HepG2 (cell line): Measurements from ENCODE around the gene GRIK2. TPM values are rescaled to one million over a fixed set of nuclear protein-coding genes. Genes with fewer than 3 reads are reported as not detected.

Source experiments
- ATAC-seq: fragments of 200-7000 bp; cut with Tn5 transposase; 3 replicates; pipeline ENCODE4 v1.9.1; 2020; ENCODE audit warnings: mild to moderate bottlenecking, moderate library complexity
- BruUV-seq: library from RNA; stranded (reverse); fragments of 400-500 nt; replicated peaks from 2 replicates; lab custom pipeline; 2021; lab: Mats Ljungman, UMichigan
- CTCF ChIA-PET: fragments of 300-600 bp; formaldehyde crosslinking; extraction: SDS; loops from one replicate; lab custom pipeline; 2021; ENCODE audit warnings: low total read pairs, inconsistent platforms, low intra/inter-chr PET ratio; lab: Yijun Ruan, JAX
- POLR2A ChIA-PET: fragments of 350-600 bp; sonication (Branson Sonifier 250); formaldehyde crosslinking; loops from one replicate; lab custom pipeline; 2020; ENCODE audit warnings: antibody characterized with exemption, inconsistent platforms; lab: Yijun Ruan, JAX
- DNase-seq: peaks from one replicate; pipeline ENCODE4 v3.0.0-alpha.2; 2015; ENCODE audit warnings: low spot score
- FAIRE-seq: peaks from 3 replicates; lab custom pipeline; 2011; peaks lifted over from hg19 to GRCh38; lab: Jason Lieb, UNC
- H2AFZ ChIP-seq: one replicate; pipeline ENCODE4 v1.6.1; 2011; ENCODE audit warnings: low read length, inconsistent platforms
- H3K27ac ChIP-seq: fragments of 300-600 bp; 3 replicates; pipeline ENCODE4 v1.8.0; 2011; ENCODE audit warnings: mixed run types, mild to moderate bottlenecking, mixed read lengths, low read length, inconsistent platforms; ENCODE audit not compliant: insufficient read depth; ENCODE audit errors: extremely low read length
- H3K27me3 ChIP-seq, 2 experiments: fragments of 200-600 bp in 1 of 2; 2 replicates in 1 of 2; 3 replicates in 1 of 2; pipeline versions ENCODE4 v1.6.0 to v1.8.0; 2011; ENCODE audit warnings: low read length in 2 of 2, mild to moderate bottlenecking in 2 of 2, moderate library complexity in 2 of 2, inconsistent platforms in 1 of 2; ENCODE audit not compliant: insufficient read depth in 2 of 2, control insufficient read depth in 1 of 2
- H3K36me3 ChIP-seq, 2 experiments: fragments of 200-600 bp in 1 of 2; replicated peaks in 1 of 2; 2 replicates in 1 of 2; 3 replicates in 1 of 2; pipeline versions ENCODE4 v1.5.1 to v1.8.0; 2011; ENCODE audit warnings: low read length in 2 of 2, inconsistent platforms in 1 of 2; ENCODE audit not compliant: insufficient read depth in 2 of 2, control insufficient read depth in 1 of 2
- H3K4me1 ChIP-seq: 2 replicates; pipeline ENCODE4 v1.5.1; 2012; ENCODE audit warnings: low read length, inconsistent platforms; ENCODE audit not compliant: insufficient read depth
- H3K4me2 ChIP-seq: 2 replicates; pipeline ENCODE4 v1.6.0; 2011; ENCODE audit warnings: low read depth, low read length, inconsistent platforms
- H3K4me3 ChIP-seq, 3 experiments: fragments of 200-600 bp in 1 of 3; sonication (generic), shearing (Covaris generic) in 1 of 3; replicated peaks in 1 of 3; 2 replicates each; pipeline ENCODE4 v1.5.1; 2011 to 2016; ENCODE audit warnings: low read length in 3 of 3, inconsistent platforms in 2 of 3, low read depth in 2 of 3, mild to moderate bottlenecking in 2 of 3, control low read depth in 1 of 3, mixed read lengths in 1 of 3; ENCODE audit not compliant: insufficient read depth in 1 of 3
- H3K79me2 ChIP-seq: one replicate; pipeline ENCODE4 v1.6.1; 2011; ENCODE audit warnings: low read length, inconsistent platforms; ENCODE audit not compliant: insufficient read depth
- H3K9ac ChIP-seq: 2 replicates; pipeline ENCODE4 v1.6.0; 2011; ENCODE audit warnings: mild to moderate bottlenecking, low read depth, low read length, inconsistent platforms; ENCODE audit not compliant: insufficient read depth
- H3K9me3 ChIP-seq: 2 replicates; pipeline ENCODE4 v1.5.1; 2012; ENCODE audit warnings: mild to moderate bottlenecking, low read length
- H4K20me1 ChIP-seq: 2 replicates; pipeline ENCODE4 v1.6.0; 2011; ENCODE audit warnings: inconsistent platforms, mild to moderate bottlenecking, low read length, moderate library complexity; ENCODE audit not compliant: insufficient read depth
- ARHGAP35 ChIP-seq: sonication (generic); formaldehyde crosslinking; IDR thresholded peaks from 2 replicates; pipeline ENCODE4 v1.9.0; 2022; ENCODE audit warnings: mild to moderate bottlenecking, inconsistent platforms, moderate library complexity, missing genetic modification reagents, borderline replicate concordance
- ATM ChIP-seq: fragments of 450-650 bp; IDR thresholded peaks from 2 replicates; pipeline ENCODE4 v1.7.1; 2017; ENCODE audit warnings: mild to moderate bottlenecking, borderline replicate concordance
- NFYC ChIP-seq: IDR thresholded peaks from 2 replicates; pipeline ENCODE4 v1.6.1; 2016; ENCODE audit warnings: missing genetic modification reagents, missing compliant biosample characterization
- SPEN ChIP-seq: sonication (generic); formaldehyde crosslinking; IDR thresholded peaks from 2 replicates; pipeline ENCODE4 v1.5.1; 2020; ENCODE audit warnings: low read depth, mild to moderate bottlenecking, missing genetic modification reagents
- TEAD3 ChIP-seq: optimal IDR thresholded peaks from 2 replicates; pipeline ENCODE3; 2016; ENCODE audit warnings: borderline replicate concordance
- ZKSCAN8 ChIP-seq: IDR thresholded peaks from 2 replicates; pipeline ENCODE4 v1.6.1; 2016; ENCODE audit warnings: borderline replicate concordance, missing genetic modification reagents, missing compliant biosample characterization
- ZNF674 ChIP-seq: sonication (generic); formaldehyde crosslinking; IDR thresholded peaks from 2 replicates; pipeline ENCODE4 v1.5.0; 2020; ENCODE audit warnings: low read depth, mild to moderate bottlenecking, missing genetic modification reagents
- ZNF704 ChIP-seq: sonication (generic); formaldehyde crosslinking; IDR thresholded peaks from 2 replicates; pipeline ENCODE4 v1.8.1; 2023; ENCODE audit warnings: mild to moderate bottlenecking, inconsistent platforms, moderate library complexity, missing genetic modification reagents, borderline replicate concordance
- ZNF883 ChIP-seq: sonication (generic); formaldehyde crosslinking; IDR thresholded peaks from 2 replicates; pipeline ENCODE4 v1.5.1; 2020; ENCODE audit warnings: mild to moderate bottlenecking, missing genetic modification reagents; ENCODE audit errors: not compliant biosample characterization
- WGBS: methylation state at CpG from one replicate; pipeline ENCODE4 v1.1.6; 2017; ENCODE audit warnings: low lambda C conversion rate; 5-methylcytosine and 5-hydroxymethylcytosine counted together
- in situ Hi-C: cut with HindIII; loops from 2 replicates; pipeline ENCODE4 v1.10.0; 2017; ENCODE audit warnings: low pct_unique_long_range_greater_than_20kb; ENCODE audit not compliant: extremely low pct_ligation_motif_present
- intact Hi-C: fragments of 100-400 bp; cut with micrococcal nuclease; formaldehyde crosslinking; loops from one replicate; pipeline ENCODE4 v1.10.0; 2022; ENCODE audit not compliant: unreplicated experiment
- polyA plus RNA-seq, 8 experiments: library from polyadenylated mRNA; depleted of rRNA in 3 of 8; stranded (reverse) in 7 of 8; unstranded in 1 of 8; fragments of >200 nt; fragmentation: Illumina TruSeq in 4 of 8; extraction: Trizol in 4 of 8; gene quantifications; 2 replicates each; pipeline versions ENCODE4 v1.2.1 to v1.2.3, GENCODE V29; 2011 to 2016; ENCODE audit warnings: low read depth in 4 of 8, missing spikeins in 1 of 8, mixed read lengths in 1 of 8; ENCODE audit not compliant: insufficient read depth in 1 of 8
- total RNA-seq, 5 experiments: library from RNA; depleted of rRNA; stranded (reverse); fragments of >200 nt; fragmentation: Illumina TruSeq; extraction: Trizol; gene quantifications; 2 replicates each; pipeline ENCODE4 v1.2.3, GENCODE V29; 2016; ENCODE audit warnings: low read depth in 1 of 5
- TF ChIP-seq, protein P1 (sequence below): sonication (generic); formaldehyde crosslinking; IDR thresholded peaks from 2 replicates; pipeline ENCODE4 v1.4.0; 2020; ENCODE audit warnings: mild to moderate bottlenecking, missing genetic modification reagents

The GRIK2 gene
- total and polyA plus RNA-seq, 2 of the 13 experiments (the other 11 are each of a cell fraction or from before 2014, with no cell fraction given), result not detected

DNA sequence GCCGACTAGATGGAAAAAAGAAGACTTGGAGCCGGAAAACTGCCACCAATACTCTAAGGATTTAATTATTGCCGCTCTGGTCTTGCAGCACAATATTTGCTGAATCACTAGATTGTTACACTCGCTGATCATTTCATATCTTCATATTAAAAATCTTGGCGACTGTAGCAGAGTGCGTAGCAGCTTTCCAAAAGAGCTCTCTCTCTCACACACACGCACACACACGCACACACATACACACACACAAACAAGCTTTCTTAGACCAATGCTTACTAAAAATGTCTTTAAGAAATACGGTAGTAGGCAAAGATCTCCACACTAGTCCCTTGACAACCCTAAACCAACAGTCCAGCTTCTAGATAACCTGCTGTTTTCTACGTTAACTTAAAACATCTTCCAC lies 7.7 kb downstream of the GRIK2 start:
- BruUV-seq, result no TSS peak
- peaks cover 2 to 29% of the 10 kb centered on the region in 2 experiments; a peak in 3 of 5 replicates for H3K27me3 ChIP-seq

GRCh38 chr6:101401792-101402621 lies 8.5 kb downstream of the GRIK2 start:
- no peak; the same call in 2 of the 3 replicates for ATAC-seq
- intact Hi-C loops, result no loop called here
- CTCF ChIA-PET, result no interaction called here

More for the DNA sequence above, 7.7 kb downstream of the GRIK2 start:
- intact Hi-C loops (no loop called here), in situ Hi-C loops (no loop called here)
- no peak for ATAC-seq
- CTCF ChIA-PET, result no interaction called here
- POLR2A ChIA-PET, result no interaction called here
- Histone ChIP-seq H3K4me2 (no peak overlapping the region), H3K4me1 (no peaks in the 10 kb centered on the region), H3K27ac (no peak overlapping the region), H3K79me2 (no peaks in the 10 kb centered on the region), H3K4me3 (no peak overlapping the region), H3K36me3 (no peaks in the 10 kb centered on the region), H4K20me1 (no peaks in the 10 kb centered on the region), H3K9me3 (no peaks in the 10 kb centered on the region), H2AFZ (no peak overlapping the region), H3K9ac (no peak overlapping the region)
- FAIRE-seq, result no peak
- no peak for TF ChIP-seq ARHGAP35 (CRISPR knock-in tag)
- 28% methylated on average over 10 of the region's 10 CpGs for WGBS
- DNase-seq, result no peak

More at GRCh38 chr6:101401792-101402621, 8.5 kb downstream of the GRIK2 start:
- FAIRE-seq, result no peak
- no TSS peak for BruUV-seq
- Histone ChIP-seq H3K36me3 (no peaks in the 10 kb centered on the region), H3K9ac (no peak overlapping the region), H4K20me1 (no peaks in the 10 kb centered on the region), H3K4me2 (no peak overlapping the region), H3K4me1 (no peaks in the 10 kb centered on the region), H3K27me3 (peaks cover 2 to 29% of the 10 kb centered on the region in 2 experiments; a peak in 3 of 5 replicates), H3K27ac (no peak overlapping the region), H2AFZ (no peak overlapping the region), H3K79me2 (no peaks in the 10 kb centered on the region), H3K9me3 (no peaks in the 10 kb centered on the region), H3K4me3 (no peak overlapping the region)
- 23% methylated on average over 33 of the region's 50 CpGs for WGBS
- POLR2A ChIA-PET, result no interaction called here
- in situ Hi-C loops, result no loop called here
- TF ChIP-seq ZNF704, result no peak
- no peak for TF ChIP-seq ATM
- TF ChIP-seq ZKSCAN8 (CRISPR knock-in tag), result no peak
- no peak for TF ChIP-seq NFYC (CRISPR knock-in tag)
- TF ChIP-seq, protein P1, sequence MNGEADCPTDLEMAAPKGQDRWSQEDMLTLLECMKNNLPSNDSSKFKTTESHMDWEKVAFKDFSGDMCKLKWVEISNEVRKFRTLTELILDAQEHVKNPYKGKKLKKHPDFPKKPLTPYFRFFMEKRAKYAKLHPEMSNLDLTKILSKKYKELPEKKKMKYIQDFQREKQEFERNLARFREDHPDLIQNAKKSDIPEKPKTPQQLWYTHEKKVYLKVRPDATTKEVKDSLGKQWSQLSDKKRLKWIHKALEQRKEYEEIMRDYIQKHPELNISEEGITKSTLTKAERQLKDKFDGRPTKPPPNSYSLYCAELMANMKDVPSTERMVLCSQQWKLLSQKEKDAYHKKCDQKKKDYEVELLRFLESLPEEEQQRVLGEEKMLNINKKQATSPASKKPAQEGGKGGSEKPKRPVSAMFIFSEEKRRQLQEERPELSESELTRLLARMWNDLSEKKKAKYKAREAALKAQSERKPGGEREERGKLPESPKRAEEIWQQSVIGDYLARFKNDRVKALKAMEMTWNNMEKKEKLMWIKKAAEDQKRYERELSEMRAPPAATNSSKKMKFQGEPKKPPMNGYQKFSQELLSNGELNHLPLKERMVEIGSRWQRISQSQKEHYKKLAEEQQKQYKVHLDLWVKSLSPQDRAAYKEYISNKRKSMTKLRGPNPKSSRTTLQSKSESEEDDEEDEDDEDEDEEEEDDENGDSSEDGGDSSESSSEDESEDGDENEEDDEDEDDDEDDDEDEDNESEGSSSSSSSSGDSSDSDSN (CRISPR knock-in tag), result no peak
- TF ChIP-seq TEAD3 (CRISPR knock-in tag), result no peak
- no peak for TF ChIP-seq ZNF883 (CRISPR knock-in tag)
- no peak for TF ChIP-seq ZNF674 (CRISPR knock-in tag)
- no peak for TF ChIP-seq SPEN (CRISPR knock-in tag)
- no peak for DNase-seq
